SK-N-DZ (cell line): ENCODE measurements around the gene MYO5B. TPM values are rescaled to one million over a fixed set of nuclear protein-coding genes. Genes with fewer than 3 reads are reported as not detected.
"Not testable (repeated sequence)": the region's sequence is repeated elsewhere in the genome, so short reads cannot be mapped to it uniquely, and the experiment has no call there.

Source experiments
- DNase-seq: peaks from one replicate; pipeline ENCODE4 v3.0.0-alpha.2; 2015; ENCODE audit warnings: low spot score
- polyA plus RNA-seq, 2 experiments: library from polyadenylated mRNA; depleted of rRNA; stranded (reverse); fragments of >200 nt; gene quantifications; 2 replicates each; pipeline ENCODE4 v1.2.3, GENCODE V29; 2014

MYO5B gene
- polyA plus RNA-seq (2014; cell fraction: cytosol; rRNA removed) = 0.02 and 0.12 TPM in 2 replicates
- 0.15 and 0.70 TPM in 2 replicates for polyA plus RNA-seq (2014; cell fraction: nucleus; rRNA removed)

- DNase-seq = no peak
These were observed at the start of gene MYO5B for GRCh38 chr18:50194631-50195532. MYO5B (minus strand) TSS chr18:50195147; CDS start chr18:50194793, 354 bp downstream.

GRCh38 chr18:50241768-50242167 lies 46.8 kb upstream of the MYO5B start:
- not testable (repeated sequence) for DNase-seq

GRCh38 chr18:50240080-50240563 lies 45.2 kb upstream of the MYO5B start:
- DNase-seq = no peak

GRCh38 chr18:50232419-50232818 lies 37.5 kb upstream of the MYO5B start:
- no peak for DNase-seq

- no peak for DNase-seq
These were observed 36.7 kb upstream of the MYO5B start for GRCh38 chr18:50231621-50232020.

GRCh38 chr18:50220249-50220648 lies 25.3 kb upstream of the MYO5B start:
- not testable (repeated sequence) for DNase-seq

GRCh38 chr18:50218432-50219197 lies 23.7 kb upstream of the MYO5B start:
- DNase-seq = peak; percentile 12

- no peak for DNase-seq
These were observed 14.4 kb upstream of the MYO5B start for GRCh38 chr18:50209311-50209710.

- no peak for DNase-seq
These were observed 12.8 kb upstream of the MYO5B start for GRCh38 chr18:50207722-50208121.

GRCh38 chr18:50203801-50204604 lies 9.1 kb upstream of the MYO5B start:
- peak; percentile 47 for DNase-seq

- DNase-seq = no peak
These were observed 6.6 kb upstream of the MYO5B start for GRCh38 chr18:50201476-50202018.

- DNase-seq = no peak
These were observed 5.0 kb upstream of the MYO5B start for GRCh38 chr18:50199921-50200320.

- DNase-seq = no peak
These were observed 4.5 kb upstream of the MYO5B start for GRCh38 chr18:50199346-50199855.

GRCh38 chr18:50196261-50196660 lies 1.3 kb upstream of the MYO5B start:
- DNase-seq = no peak

GRCh38 chr18:50195689-50196088 lies 742 bp upstream of the MYO5B start:
- no peak for DNase-seq

GRCh38 chr18:50193796-50194630 lies 934 bp downstream of the MYO5B start:
- no peak for DNase-seq

GRCh38 chr18:50192995-50193795 lies 1.8 kb downstream of the MYO5B start:
- DNase-seq = no peak

- DNase-seq = no peak
These were observed 4.0 kb downstream of the MYO5B start for GRCh38 chr18:50190926-50191325.

- no peak for DNase-seq
These were observed 4.7 kb downstream of the MYO5B start for GRCh38 chr18:50190236-50190635.
